ENCODE data around the gene PPT2. TPM values are rescaled to one million over a fixed set of nuclear protein-coding genes. Genes with fewer than 3 reads are reported as not detected.
A peak's percentile ranks its signal among the peaks of the same experiment; 100 is the strongest.

PPT2 gene
- polyA plus RNA-seq, 1 donor from 2014 or later: 1.5 TPM

- peak overlapping the region in 1 of 3 donors; percentile 15 for H3K27ac Mint-ChIP-seq
- peak overlapping the region; percentile 26 to 92 (median 84) for H3K4me3 Mint-ChIP-seq
- peaks cover 17 to 27% (median 19%) of the 10 kb centered on the region in 3 donors for H3K4me1 Mint-ChIP-seq
- H3K9me3 Mint-ChIP-seq: peaks cover 0 to 4% (median 0%) of the 10 kb centered on the region in 3 donors
- peaks cover 44% of the 10 kb centered on the region for H3K27me3 Mint-ChIP-seq
- H3K36me3 Mint-ChIP-seq: no peaks in the 10 kb centered on the region
These were observed 975 bp upstream of the PPT2 start for GRCh38 chr6:32152769-32153563.

GRCh38 chr6:32154514-32155161, 697 bp downstream of the PPT2 start:
- Mint-ChIP-seq H3K4me3 (peak overlapping the region; percentile 82 to 100 (median 92)), H3K27me3 (peaks cover 31% of the 10 kb centered on the region), H3K36me3 (no peaks in the 10 kb centered on the region), H3K9me3 (peaks cover 0 to 1% (median 0%) of the 10 kb centered on the region in 3 donors), H3K4me1 (peaks cover 14 to 20% (median 19%) of the 10 kb centered on the region in 3 donors), H3K27ac (peak overlapping the region in 2 of 3 donors; percentile 58 to 80)

GRCh38 chr6:32156891-32157290, 3.0 kb downstream of the PPT2 start:
- Mint-ChIP-seq H3K27me3 (peaks cover 18% of the 10 kb centered on the region), H3K9me3 (no peaks in the 10 kb centered on the region), H3K27ac (no peak overlapping the region), H3K36me3 (no peaks in the 10 kb centered on the region), H3K4me1 (peaks cover 14 to 19% (median 16%) of the 10 kb centered on the region in 3 donors), H3K4me3 (no peak overlapping the region)

GRCh38 chr6:32158052-32158451, 4.1 kb downstream of the PPT2 start:
- Mint-ChIP-seq H3K36me3 (no peaks in the 10 kb centered on the region), H3K4me3 (no peak overlapping the region), H3K27ac (no peak overlapping the region), H3K9me3 (no peaks in the 10 kb centered on the region), H3K4me1 (peaks cover 10 to 14% (median 14%) of the 10 kb centered on the region in 3 donors), H3K27me3 (peaks cover 8% of the 10 kb centered on the region)

- Mint-ChIP-seq H3K9me3 (no peaks in the 10 kb centered on the region), H3K27me3 (no peaks in the 10 kb centered on the region), H3K4me1 (peaks cover 3 to 5% (median 4%) of the 10 kb centered on the region in 3 donors), H3K36me3 (peaks cover 5% of the 10 kb centered on the region), H3K4me3 (no peak overlapping the region), H3K27ac (no peak overlapping the region)
These were observed 9.8 kb downstream of the PPT2 start for GRCh38 chr6:32163559-32164258.

GRCh38 chr6:32164295-32164694, 10.4 kb downstream of the PPT2 start, which contains the start of gene EGFL8:
Gene EGFL8 (plus strand): TSS chr6:32164595. CDS start chr6:32166166, 1,571 bp downstream.
- H3K27me3 Mint-ChIP-seq: no peaks in the 10 kb centered on the region
- no peak within 1 kb of the TSS for H3K27ac Mint-ChIP-seq
- H3K4me3 Mint-ChIP-seq: no peak within 1 kb of the TSS
- H3K36me3 Mint-ChIP-seq: peaks cover 7% of the 10 kb centered on the region
- no peaks in the 10 kb centered on the region for H3K9me3 Mint-ChIP-seq
- H3K4me1 Mint-ChIP-seq: peaks cover 3 to 5% (median 5%) of the 10 kb centered on the region in 3 donors

- peaks cover 10% of the 10 kb centered on the region for H3K36me3 Mint-ChIP-seq
- peaks cover 3 to 5% (median 5%) of the 10 kb centered on the region in 3 donors for H3K4me1 Mint-ChIP-seq
- no peaks in the 10 kb centered on the region for H3K27me3 Mint-ChIP-seq
- no peak overlapping the region for H3K27ac Mint-ChIP-seq
- no peak overlapping the region for H3K4me3 Mint-ChIP-seq
- H3K9me3 Mint-ChIP-seq: no peaks in the 10 kb centered on the region
These were observed 12.6 kb downstream of the PPT2 start for GRCh38 chr6:32166411-32167061.

- Mint-ChIP-seq H3K4me1 (peaks cover 3 to 5% (median 5%) of the 10 kb centered on the region in 3 donors), H3K4me3 (no peak overlapping the region), H3K27me3 (no peaks in the 10 kb centered on the region), H3K9me3 (no peaks in the 10 kb centered on the region), H3K27ac (no peak overlapping the region), H3K36me3 (peaks cover 10% of the 10 kb centered on the region)
These were observed 13.3 kb downstream of the PPT2 start for GRCh38 chr6:32167154-32167760.

GRCh38 chr6:32167761-32168262, 13.9 kb downstream of the PPT2 start:
- peaks cover 10% of the 10 kb centered on the region for H3K36me3 Mint-ChIP-seq
- H3K27ac Mint-ChIP-seq: no peak overlapping the region
- H3K9me3 Mint-ChIP-seq: no peaks in the 10 kb centered on the region
- no peak overlapping the region for H3K4me3 Mint-ChIP-seq
- H3K4me1 Mint-ChIP-seq: peaks cover 3 to 7% (median 5%) of the 10 kb centered on the region in 3 donors
- no peaks in the 10 kb centered on the region for H3K27me3 Mint-ChIP-seq

GRCh38 chr6:32168350-32168749, 14.4 kb downstream of the PPT2 start:
- H3K27me3 Mint-ChIP-seq: no peaks in the 10 kb centered on the region
- peaks cover 10% of the 10 kb centered on the region for H3K36me3 Mint-ChIP-seq
- peaks cover 3 to 10% (median 5%) of the 10 kb centered on the region in 3 donors for H3K4me1 Mint-ChIP-seq
- no peak overlapping the region for H3K4me3 Mint-ChIP-seq
- no peaks in the 10 kb centered on the region for H3K9me3 Mint-ChIP-seq
- H3K27ac Mint-ChIP-seq: no peak overlapping the region

- H3K36me3 Mint-ChIP-seq: peaks cover 10% of the 10 kb centered on the region
- no peaks in the 10 kb centered on the region for H3K9me3 Mint-ChIP-seq
- peak overlapping the region in 1 of 3 donors; percentile 64 for H3K27ac Mint-ChIP-seq
- H3K27me3 Mint-ChIP-seq: no peaks in the 10 kb centered on the region
- H3K4me3 Mint-ChIP-seq: no peak overlapping the region
- peaks cover 4 to 15% (median 5%) of the 10 kb centered on the region in 3 donors for H3K4me1 Mint-ChIP-seq
These were observed 15.1 kb downstream of the PPT2 start for GRCh38 chr6:32168807-32169591.

GRCh38 chr6:32170294-32170693, 16.4 kb downstream of the PPT2 start:
- Mint-ChIP-seq H3K27me3 (no peaks in the 10 kb centered on the region), H3K36me3 (peaks cover 10% of the 10 kb centered on the region), H3K4me1 (peaks cover 8 to 27% (median 8%) of the 10 kb centered on the region in 3 donors), H3K27ac (peak overlapping the region in 1 of 3 donors; percentile 77), H3K9me3 (no peaks in the 10 kb centered on the region), H3K4me3 (no peak overlapping the region)

- H3K4me1 Mint-ChIP-seq: peaks cover 11 to 30% (median 12%) of the 10 kb centered on the region in 3 donors
- peak overlapping the region in 1 of 4 donors; percentile 14 for H3K4me3 Mint-ChIP-seq
- H3K9me3 Mint-ChIP-seq: no peaks in the 10 kb centered on the region
- peaks cover 10% of the 10 kb centered on the region for H3K36me3 Mint-ChIP-seq
- no peak overlapping the region for H3K27ac Mint-ChIP-seq
- H3K27me3 Mint-ChIP-seq: no peaks in the 10 kb centered on the region
These were observed 17.3 kb downstream of the PPT2 start for GRCh38 chr6:32171234-32171633.
